Eye (tissue), 1 donor: ENCODE data around the gene SWT1.
"Not testable (repeated sequence)": the region's sequence is repeated elsewhere in the genome, so short reads cannot be mapped to it uniquely, and the experiment has no call there.

Experiments used
- DNase-seq: peaks from one replicate; pipeline ENCODE4 v3.0.0-alpha.2; 2015

SWT1 gene

DNA sequence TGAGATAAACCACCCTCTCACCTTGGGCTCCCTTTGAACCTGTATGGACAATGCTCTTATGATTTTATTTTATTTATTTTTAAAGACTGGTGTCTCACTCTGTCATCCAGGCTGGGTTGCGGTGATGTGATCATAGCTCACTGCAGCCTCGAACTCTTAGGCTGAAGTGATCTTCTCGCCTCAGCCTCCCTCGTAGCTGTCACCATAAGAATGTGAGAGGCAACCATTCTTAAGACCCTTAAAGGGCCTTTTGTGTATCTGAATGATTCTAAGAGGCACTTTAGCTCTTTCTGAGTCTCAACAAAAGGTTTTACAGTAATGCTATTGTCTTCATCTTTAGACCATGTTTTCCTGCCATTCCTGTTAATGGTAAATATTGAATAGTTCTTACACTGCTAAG is 93.1 kb downstream of the SWT1 start:
- no peak for DNase-seq

DNA sequence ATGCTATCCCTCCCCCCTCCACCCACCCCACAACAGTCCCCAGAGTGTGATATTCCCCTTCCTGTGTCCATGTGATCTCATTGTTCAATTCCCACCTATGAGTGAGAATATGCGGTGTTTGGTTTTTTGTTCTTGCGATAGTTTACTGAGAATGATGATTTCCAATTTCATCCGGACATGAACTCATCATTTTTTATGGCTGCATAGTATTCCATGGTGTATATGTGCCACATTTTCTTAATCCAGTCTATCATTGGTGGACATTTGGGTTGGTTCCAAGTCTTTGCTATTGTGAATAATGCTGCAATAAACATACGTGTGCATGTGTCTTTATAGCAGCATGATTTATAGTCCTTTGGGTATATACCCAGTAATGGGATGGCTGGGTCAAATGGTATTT is 95.0 kb downstream of the SWT1 start:
- DNase-seq = not testable (repeated sequence)

DNA sequence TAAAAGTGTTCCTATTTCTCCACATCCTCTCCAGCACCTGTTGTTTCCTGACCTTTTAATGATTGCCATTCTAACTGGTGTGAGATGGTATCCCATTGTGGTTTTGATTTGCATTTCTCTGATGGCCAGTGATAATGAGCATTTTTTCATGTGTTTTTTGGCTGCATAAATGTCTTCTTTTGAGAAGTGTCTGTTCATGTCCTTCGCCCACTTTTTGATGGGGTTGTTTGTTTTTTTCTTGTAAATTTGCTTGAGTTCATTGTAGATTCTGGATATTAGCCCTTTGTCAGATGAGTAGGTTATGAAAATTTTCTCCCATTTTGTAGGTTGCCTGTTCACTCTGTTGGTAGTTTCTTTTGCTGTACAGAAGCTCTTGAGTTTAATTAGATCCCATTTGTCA is 95.4 kb downstream of the SWT1 start:
- not testable (repeated sequence) for DNase-seq

DNA sequence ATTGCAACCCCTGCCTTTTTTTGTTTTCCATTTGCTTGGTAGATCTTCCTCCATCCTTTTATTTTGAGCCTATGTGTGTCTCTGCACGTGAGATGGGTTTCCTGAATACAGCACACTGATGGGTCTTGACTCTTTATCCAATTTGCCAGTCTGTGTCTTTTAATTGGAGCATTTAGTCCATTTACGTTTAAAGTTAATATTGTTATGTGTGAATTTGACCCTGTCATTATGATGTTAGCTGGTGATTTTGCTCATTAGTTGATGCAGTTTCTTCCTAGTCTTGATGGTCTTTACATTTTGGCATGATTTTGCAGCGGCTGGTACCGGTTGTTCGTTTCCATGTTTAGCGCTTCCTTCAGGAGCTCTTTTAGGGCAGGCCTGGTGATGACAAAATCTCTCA is 98.6 kb downstream of the SWT1 start:
- not testable (repeated sequence) for DNase-seq

DNA sequence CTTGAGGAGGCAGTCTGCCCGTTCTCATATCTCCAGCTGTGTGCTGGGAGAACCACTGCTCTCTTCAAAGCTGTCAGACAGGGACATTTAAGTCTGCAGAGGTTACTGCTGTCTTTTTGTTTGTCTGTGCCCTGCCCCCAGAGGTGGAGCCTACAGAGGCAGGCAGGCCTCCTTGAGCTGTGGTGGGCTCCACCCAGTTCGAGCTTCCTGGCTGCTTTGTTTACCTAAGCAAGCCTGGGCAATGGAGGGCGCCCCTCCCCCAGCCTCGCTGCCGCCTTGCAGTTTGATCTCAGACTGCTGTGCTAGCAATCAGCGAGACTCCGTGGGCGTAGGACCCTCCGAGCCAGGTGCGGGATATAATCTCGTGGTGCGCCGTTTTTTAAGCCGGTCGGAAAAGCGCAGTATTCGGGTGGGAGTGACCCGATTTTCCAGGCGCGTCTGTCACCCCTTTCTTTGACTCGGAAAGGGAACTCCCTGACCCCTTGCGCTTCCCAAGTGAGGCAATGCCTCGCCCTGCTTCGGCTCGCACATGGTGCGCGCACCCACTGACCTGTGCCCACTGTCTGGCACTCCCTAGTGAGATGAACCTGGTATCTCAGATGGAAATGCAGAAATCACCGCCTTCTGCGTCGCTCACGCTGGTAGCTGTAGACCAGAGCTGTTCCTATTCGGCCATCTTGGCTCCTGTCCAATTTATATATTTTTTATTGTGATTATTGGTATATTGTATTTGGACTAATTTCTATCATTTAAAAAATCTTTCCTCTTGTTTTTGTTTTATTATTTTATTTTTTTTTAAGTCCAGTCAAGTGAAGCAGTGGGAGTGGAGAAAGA is 100.4 kb downstream of the SWT1 start:
- not testable (repeated sequence) for DNase-seq

DNA sequence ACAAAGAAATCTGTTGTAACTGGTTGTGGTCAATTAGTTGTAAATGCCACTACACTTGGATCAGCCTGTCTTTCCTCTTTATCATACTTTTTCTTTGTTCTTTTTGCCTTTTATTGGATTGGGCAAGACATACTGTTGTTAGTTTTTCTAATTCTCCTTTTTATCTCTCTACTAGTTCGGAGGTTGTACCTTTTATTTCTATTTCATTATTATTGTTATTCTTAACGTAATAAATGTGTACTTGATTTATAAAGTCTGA is 100.9 kb downstream of the SWT1 start:
- no peak for DNase-seq

DNA sequence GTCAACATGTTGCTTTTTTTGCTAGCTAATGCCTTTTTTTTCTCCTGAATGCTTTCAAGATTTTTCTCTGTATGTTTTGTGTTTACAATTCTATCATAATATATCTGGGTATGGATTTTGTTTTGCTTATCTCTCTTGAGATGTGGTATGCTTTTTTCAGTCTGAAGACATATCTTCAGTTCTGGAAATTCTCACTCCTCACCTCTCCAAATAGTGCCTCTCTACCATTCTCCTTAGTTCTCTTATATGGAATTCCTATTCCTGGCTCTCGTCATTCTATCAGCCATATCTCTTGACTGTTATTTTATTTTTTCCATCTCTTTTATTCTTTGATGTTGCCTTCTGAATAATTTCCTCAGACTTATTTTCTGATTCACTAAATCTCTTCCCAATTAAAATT is 101.7 kb downstream of the SWT1 start:
- no peak for DNase-seq

DNA sequence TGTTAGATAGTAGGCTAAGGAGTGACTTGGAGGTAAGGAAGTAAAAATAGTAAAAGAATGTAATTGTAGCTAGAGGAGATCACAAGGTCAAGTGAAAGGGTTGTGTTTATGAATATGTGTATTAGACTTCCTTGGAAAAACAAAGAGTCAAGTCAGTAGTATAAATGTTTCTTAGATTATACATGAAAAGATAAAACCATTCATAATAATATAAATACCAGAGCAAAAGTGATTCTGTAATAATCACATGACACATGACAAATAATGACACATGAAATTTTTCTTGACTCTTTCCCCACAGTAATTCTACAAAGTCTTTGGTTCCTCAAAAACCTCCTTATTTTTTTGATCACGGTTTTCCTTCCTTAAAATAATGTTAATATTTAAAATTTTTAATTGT is 103.6 kb downstream of the SWT1 start:
- no peak for DNase-seq

DNA sequence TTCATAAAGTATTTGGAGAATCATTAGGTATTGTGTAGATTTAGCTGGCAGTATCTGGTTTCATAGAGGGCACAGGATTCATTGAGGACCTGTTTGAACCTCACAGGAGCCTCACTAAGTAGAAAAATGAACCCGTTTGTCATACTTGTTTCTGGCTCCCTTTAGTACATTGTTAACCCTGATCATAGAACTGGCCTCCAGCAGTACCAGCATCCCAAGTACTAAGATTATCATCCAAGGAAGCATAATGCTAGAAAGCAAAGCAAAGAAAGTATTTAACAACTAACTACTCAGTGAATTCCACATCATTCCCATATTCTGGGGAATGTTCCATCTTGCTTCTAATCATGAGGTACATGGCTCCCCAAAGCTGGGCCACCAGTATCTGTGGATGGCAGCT is 105.2 kb downstream of the SWT1 start:
- no peak for DNase-seq

DNA sequence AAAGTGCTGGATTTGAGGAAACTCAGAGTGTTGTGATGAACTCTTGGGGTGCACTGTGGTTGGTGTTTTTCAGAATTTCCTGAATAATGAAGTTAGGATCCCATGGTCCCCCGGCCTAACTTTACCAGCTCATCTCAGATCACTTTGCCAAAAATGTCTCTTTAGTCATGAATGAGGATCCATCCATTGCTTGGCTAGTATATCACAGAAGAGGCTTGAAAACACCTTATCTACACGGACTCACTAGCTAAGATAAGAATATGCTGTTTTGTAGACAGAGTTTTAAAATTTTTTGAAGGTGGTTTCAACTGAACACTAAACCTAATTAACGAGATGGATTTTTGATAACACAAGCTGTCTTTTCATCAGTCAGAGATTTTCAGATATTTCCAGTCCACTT is 106.3 kb downstream of the SWT1 start:
- DNase-seq = no peak

DNA sequence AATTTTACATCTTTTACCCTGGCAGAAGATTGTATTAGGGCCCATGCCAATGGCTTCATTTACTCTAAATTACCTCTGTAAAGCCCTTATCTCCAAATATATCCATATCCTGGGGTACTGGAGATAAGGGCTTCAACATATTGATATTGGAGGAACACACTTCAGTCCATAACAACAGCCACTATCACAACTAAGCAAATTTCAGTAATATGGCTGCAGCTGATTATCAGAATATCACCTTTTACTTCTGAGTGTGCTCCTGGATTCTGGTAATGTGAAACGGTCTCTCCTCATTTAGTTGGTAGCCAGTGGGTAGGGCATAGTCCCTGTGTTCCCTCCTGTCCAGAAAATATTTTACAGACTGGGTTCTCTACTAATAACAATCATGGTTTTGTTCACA is 106.8 kb downstream of the SWT1 start:
- no peak for DNase-seq

DNA sequence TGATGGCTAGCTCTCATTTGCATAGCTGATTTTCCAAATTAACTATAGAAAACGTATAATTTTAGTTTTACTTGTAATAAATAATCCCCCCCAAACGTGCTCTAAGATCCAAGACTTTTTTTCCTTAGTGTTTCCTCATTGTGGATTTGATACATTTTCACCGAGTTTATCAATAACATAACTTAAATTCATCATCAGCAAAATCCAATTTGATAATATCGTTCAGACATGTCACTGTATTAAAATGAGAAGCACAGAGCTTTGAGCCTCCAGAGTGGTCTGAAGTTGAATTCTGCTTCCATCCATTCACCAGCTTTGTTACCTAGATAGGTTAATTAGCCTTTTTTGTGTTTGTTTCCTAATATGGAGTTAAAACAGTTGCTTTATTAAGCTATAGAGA is 108.3 kb downstream of the SWT1 start:
- no peak for DNase-seq

DNA sequence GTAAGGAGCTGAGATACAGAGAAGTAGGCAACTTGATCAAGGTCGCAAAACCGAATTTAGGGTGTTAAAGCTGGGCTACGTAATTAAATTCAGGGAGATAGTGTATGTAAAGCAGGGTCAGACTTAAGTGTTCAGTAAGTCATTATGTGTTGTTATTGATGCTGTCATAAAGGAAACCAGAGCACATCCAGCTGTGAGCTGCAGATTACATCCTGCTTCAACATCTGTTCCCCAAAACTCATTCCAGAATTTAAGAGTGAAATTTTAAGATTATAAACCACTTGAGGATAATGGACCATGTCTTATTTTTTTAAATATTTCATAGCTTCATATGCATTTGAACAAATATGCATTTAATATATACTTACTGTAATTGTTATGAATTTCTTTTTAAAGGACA is 110.3 kb downstream of the SWT1 start:
- DNase-seq = no peak

DNA sequence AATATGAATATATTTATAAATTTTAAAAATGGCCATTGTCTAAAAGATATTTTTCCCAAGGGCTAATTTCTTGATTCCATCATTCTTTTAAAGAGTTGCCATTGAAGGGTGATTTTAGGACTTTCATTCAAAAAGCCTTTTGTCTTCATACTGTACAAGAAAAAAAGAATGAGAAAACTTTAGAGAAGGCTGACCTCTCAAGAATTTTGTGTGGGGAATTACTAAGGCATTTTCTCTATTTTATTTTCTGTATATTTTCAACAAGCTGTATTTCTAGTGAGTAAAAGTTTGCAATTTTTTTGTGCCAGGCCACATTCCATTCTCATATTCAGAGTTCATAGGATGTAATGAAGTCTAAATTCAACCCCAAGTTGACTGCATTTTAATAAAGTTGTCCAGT is 110.7 kb downstream of the SWT1 start:
- no peak for DNase-seq

DNA sequence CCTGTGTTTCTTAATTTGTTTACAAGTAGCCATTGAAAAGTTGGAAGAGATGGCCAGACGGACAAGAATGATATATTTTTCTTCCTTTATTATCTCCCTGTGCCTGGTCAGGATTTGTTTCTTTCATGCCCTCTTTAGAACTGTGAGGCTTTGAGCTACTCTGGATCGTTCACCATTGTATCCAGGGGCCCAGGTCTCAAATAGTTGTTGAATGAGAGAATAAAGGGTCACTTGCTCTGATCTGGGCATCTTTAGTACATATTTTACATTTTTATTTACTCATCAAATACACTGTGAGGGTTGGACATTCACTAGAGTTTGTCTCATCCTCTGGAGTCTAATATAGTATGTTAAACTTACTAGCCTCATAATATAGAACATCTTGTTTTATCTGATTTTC is 111.4 kb downstream of the SWT1 start:
- DNase-seq = no peak

DNA sequence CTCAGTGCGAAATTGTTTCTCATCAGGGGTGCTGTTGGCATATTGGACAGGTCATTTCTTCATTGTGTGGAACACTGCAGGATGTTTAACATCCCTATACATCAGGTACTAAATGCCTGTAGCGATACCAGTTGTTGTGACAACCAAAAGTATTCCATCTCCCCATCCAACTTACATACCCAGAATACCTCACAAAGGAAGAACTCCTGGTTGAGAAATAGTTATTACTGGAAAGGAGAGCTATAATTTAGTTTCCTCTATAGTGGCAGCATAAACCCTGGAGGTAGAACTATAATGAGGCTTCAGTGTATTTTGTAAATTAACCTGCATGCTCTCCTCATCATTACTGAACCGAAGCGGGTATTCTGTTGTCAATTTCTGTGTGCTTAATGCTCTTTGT is 115.0 kb downstream of the SWT1 start:
- DNase-seq = no peak

DNA sequence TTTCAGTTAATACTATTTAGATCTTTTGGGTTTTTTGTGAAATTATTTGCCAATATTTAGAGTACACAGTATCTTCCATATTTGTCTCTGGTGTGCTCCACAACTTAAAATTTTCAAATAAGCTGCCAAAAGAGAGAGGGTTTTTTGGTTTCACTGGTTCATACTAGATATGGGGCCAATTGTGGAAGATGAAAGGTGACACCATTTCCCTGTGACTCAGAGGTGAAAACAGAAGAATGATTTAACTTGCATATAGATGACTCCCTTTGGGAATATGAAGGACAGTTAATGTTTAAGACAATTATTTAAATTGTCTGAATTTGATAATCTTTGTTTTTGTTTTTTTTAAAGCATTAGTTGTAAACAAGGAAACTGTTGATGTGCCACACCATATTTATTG is 122.6 kb downstream of the SWT1 start:
- DNase-seq = no peak

DNA sequence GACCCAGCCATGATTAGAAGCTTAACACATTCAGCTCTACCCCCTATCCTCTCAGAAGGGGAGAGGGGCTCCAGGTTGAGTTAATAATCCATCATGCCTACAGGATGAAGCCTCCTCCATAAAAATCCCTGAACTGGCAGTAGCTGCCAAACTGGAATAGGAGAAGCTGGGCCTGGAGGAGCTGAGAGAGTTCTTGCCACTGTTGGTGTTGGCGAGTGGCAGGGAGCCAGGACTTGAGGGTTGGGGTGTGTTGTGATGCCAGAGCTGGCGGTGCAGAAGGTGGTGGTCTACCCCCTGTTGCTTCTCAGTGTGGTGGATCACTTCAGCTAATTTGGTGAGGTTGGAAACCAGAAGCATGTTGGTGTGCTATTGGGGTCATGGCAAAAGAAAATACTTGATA is 123.6 kb downstream of the SWT1 start:
- DNase-seq = no peak

DNA sequence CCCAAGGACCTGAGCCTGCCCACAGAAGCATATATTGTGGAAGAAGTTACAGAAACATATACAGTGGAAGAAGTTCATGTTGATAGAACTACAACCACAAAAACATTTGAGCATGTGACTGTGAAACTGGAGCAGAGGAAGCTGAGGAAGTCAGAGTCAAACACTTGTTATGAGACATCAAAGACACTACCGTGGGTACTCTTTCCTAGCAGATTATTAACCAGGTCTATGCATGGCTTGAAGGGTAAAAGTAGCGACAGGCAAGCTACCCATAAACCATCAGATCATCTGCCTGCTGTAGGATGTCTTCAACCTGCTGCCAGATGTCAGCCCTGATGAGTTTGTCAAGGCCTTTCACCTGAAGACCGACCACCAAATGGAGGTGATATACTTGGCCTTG is 124.3 kb downstream of the SWT1 start:
- DNase-seq = no peak

DNA sequence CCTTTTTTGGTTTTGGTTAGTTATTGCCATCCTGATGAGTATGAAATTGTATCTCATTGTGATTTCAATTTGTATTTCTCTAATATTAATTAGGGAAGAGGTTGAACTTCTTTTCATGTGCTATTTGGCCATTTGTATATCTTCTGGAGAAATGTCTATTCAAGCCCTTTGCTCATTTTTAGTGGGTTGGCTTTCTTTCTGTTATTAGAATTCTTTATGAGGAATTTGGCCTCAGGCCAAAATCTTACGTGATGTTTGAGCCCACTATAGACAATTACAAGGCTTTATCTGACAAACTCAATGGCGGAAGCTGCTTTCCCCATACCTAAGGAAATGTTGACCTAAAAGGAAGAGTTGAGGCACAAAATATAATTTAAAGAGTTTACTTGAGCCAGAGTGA is 127.1 kb downstream of the SWT1 start:
- no peak for DNase-seq

DNA sequence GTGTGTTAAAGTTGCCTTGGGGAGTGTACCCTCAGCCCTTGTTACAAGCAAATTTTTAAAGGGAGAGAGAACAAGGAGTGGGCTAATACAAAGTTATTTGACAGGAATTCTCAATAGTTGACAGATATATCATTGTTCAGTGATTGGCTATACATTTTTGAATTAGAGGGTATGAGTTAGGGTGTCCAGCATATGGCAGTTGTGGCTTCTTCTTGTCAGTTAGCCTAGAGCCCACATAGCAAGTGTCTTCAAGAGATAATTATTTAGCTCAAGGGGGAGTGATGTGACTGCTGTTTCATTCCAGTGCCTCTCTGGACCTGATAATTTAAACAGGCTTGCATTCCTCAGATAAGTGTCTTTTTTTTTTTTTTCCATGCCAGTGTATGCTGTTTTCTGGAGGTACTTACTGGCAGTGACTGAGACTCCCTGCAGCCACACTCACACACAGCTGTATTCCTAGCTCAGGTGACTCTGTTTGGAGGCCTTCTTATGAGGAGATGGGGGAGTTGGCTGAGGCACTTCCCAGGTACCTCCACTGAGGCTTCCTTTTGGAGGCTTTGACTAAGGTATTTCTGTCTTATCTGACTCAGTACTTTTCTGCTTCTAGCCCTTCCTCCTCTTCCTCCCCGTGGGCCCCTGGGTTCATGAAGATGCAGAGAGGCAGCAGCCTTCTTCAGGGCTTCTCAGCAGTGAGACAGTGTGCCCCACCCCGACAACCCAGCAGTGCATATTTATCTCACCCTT is 127.7 kb downstream of the SWT1 start:
- no peak for DNase-seq

DNA sequence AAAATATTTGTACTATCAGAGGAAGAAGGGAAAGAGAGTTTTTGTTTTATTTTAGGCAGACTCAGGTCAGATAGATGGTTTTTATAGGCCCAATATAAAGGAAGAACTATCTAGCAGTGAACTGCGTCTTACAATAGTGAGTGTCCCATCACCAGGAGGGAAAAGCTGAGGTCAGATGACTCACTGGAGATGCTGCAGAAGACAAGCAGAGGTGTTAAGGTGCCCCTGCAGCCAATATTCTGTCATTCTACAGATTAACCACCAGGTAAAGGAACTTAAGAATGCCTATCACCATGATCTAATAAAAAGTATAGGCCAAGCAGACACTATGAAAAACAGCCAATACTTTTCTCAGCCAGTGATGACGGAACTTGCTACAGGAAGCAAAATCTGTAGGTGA is 130.5 kb downstream of the SWT1 start:
- no peak for DNase-seq

DNA sequence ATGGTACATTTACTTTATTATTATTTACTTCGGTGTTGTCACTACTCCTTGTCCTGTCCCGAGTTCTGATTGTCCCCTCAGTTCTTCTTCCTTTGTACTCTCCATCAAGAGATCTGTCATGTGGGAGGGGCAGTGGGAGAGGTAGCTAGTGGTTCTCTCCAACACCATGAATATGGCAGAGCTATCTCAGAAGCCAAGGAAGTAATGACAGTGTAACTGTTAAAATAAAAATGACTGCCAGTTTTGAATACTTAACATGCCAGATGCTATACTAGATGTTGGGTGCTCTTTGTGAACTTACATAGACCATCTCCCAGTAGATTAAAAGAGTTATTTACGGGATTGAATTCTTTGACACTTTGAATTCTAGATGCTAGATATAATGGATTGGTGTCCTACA is 131.5 kb downstream of the SWT1 start:
- no peak for DNase-seq

DNA sequence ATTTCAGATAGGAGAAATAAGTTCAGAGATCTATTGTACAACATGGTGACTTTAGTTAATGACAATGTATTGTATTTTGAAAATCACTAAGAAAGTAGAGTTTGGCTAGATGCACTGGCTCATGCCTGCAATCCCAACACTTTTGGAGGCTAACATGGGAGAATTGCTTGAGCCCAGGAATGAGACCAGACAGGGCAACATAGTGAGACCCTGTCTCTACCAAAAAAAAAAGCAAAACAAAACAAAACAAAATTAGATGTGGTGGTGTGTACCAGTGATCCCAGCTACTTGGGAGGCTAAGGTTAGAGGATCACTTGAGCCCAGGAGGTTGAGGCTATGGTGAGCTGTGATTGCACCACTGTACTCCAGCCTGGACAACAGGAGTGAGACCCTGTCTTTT is 132.9 kb downstream of the SWT1 start:
- DNase-seq = no peak

DNA sequence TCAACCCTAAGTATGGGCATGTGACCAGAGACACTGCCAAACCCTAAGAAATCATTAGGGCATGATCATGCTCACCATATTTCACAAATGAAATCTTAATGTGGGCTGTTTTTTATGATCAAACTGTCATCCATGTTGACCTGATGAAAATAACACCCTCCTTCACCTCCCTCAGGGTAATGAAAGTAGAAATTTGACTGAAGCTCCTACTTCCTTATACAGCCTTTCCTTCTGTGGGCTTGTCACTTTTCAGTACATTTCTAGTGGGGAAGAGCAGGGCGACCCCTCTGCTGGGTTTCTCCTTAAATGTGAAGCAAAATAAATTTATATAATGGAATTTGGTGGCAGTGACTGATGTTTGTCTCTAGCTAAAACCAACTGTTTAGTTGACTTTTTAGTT is 134.2 kb downstream of the SWT1 start:
- no peak for DNase-seq
